ENCODE results near the gene ZNF217.
"Not testable (repeated sequence)": the region's sequence is repeated elsewhere in the genome, so short reads cannot be mapped to it uniquely, and the experiment has no call there.

GRCh38 chr20:53566623-53567022 is 27.0 kb downstream of the ZNF217 start:
- not testable (repeated sequence) for TF ChIP-seq POLR2AphosphoS5 (IDR thresholded peaks at IDR 0.05; ENCODE audit: borderline replicate concordance, low read depth, low read length); EZH2 (IDR thresholded peaks at IDR 0.05); FOXP2 (optimal IDR thresholded peaks at IDR 0.05; ENCODE audit: control extremely low read depth, extremely low read length, insufficient read depth)

Data from SK-N-MC (cell line).